Measurements from ENCODE around the gene LRRN4CL.

DNA sequence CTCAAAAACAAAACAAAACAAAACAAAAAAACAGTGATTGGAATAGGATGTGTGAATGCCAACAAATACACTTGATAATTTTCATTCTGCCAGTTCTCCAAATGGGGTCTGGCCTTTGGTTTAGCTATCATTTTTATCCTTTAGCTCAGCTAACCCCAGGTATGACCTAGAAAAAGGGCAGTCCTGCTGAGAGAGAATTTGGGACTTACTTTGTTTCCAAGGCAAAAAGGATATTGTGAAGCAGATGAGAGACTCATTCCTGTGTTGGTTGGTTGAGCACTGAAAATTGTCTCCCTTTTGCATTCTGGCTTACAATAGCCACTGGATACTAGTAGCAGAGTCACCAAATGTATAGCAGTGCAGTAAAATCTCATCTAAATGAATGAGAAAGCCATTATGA lies 47.9 kb upstream of the LRRN4CL start:
- TF ChIP-seq, protein P1, sequence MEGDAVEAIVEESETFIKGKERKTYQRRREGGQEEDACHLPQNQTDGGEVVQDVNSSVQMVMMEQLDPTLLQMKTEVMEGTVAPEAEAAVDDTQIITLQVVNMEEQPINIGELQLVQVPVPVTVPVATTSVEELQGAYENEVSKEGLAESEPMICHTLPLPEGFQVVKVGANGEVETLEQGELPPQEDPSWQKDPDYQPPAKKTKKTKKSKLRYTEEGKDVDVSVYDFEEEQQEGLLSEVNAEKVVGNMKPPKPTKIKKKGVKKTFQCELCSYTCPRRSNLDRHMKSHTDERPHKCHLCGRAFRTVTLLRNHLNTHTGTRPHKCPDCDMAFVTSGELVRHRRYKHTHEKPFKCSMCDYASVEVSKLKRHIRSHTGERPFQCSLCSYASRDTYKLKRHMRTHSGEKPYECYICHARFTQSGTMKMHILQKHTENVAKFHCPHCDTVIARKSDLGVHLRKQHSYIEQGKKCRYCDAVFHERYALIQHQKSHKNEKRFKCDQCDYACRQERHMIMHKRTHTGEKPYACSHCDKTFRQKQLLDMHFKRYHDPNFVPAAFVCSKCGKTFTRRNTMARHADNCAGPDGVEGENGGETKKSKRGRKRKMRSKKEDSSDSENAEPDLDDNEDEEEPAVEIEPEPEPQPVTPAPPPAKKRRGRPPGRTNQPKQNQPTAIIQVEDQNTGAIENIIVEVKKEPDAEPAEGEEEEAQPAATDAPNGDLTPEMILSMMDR (IDR thresholded peaks at IDR 0.05) = no peak
- TF ChIP-seq POLR2A (IDR thresholded peaks at IDR 0.05) = no peak
